Body of pancreas (tissue), 4 donors: ENCODE results near the gene BRIP1. TPM values are rescaled to one million over a fixed set of nuclear protein-coding genes. Genes with fewer than 3 reads are reported as not detected.
"Not testable (repeated sequence)": the region's sequence is repeated elsewhere in the genome, so short reads cannot be mapped to it uniquely, and the experiment has no call there.

ENCODE experiments used
- ATAC-seq: fragments of 150-250 bp; one replicate; pipeline ENCODE4 v1.9.1; 2016
- DNase-seq, 4 donors: peaks; one replicate each; pipeline ENCODE4 v3.0.0-alpha.2; 2019
- H3K27ac ChIP-seq, 4 donors: fragments of 200-600 bp; sonication (generic); 1 replicate in 3 of 4; 2 replicates in 1 of 4; pipeline versions ENCODE4 v1.5.1 to v1.6.1; 2016 to 2019; ENCODE audit warnings: mild to moderate bottlenecking in 1 of 4, mixed read lengths in 1 of 4, moderate library complexity in 1 of 4
- H3K27me3 ChIP-seq, 2 donors: fragments of 200-600 bp; sonication (generic); one replicate each; pipeline ENCODE4 v1.6.0; 2016; ENCODE audit warnings: mild to moderate bottlenecking in 1 of 2
- H3K36me3 ChIP-seq, 2 donors: fragments of 200-600 bp; sonication (generic); replicated peaks in 1 of 2; 2 replicates each; pipeline ENCODE4 v1.5.1; 2016; ENCODE audit warnings: low read depth in 2 of 2; ENCODE audit not compliant: insufficient read depth in 1 of 2
- H3K4me1 ChIP-seq: fragments of 200-600 bp; sonication (generic); one replicate; pipeline ENCODE4 v1.6.0; 2016
- H3K4me3 ChIP-seq, 2 donors: fragments of 200-600 bp; sonication (generic); 1 replicate in 1 of 2; 2 replicates in 1 of 2; pipeline ENCODE4 v1.5.1; 2016 to 2019
- H3K9me3 ChIP-seq, 3 donors: fragments of 200-600 bp; sonication (generic); 1 replicate in 2 of 3; 2 replicates in 1 of 3; pipeline ENCODE4 v1.5.1; 2016
- CTCF ChIP-seq, 7 experiments: fragments of 450-650 bp in 4 of 7; fragments of 200-600 bp in 3 of 7; sonication (generic) in 3 of 7; IDR thresholded peaks; one replicate each; pipeline ENCODE4 v1.5.1; 2016 to 2019; ENCODE audit warnings: antibody characterized with exemption in 7 of 7
- POLR2A ChIP-seq, 3 donors: fragments of 450-650 bp; IDR thresholded peaks; one replicate each; pipeline ENCODE4 v1.6.1; 2016; ENCODE audit warnings: antibody characterized with exemption in 3 of 3, mild to moderate bottlenecking in 2 of 3
- WGBS, 2 donors: methylation state at CpG; one replicate each; pipeline ENCODE4 v1.1.5; 2017; 5-methylcytosine and 5-hydroxymethylcytosine counted together
- intact Hi-C: fragments of 100-400 bp; cut with DNase I; formaldehyde crosslinking; loops from one replicate; pipeline ENCODE4 v1.15.1; 2023
- total RNA-seq, 2 donors: library from RNA; depleted of rRNA; stranded (reverse); fragments of >200 nt; gene quantifications; one replicate each; pipeline ENCODE4 v1.1.0, GENCODE V29; 2016

BRIP1 gene
- total RNA-seq, 2 donors from 2014 or later: under 0.01 to 0.33 TPM

GRCh38 chr17:61729690-61730268, 133.5 kb downstream of the BRIP1 start:
- Histone ChIP-seq H3K27me3 (no peaks in the 10 kb centered on the region), H3K9me3 (no peaks in the 10 kb centered on the region), H3K4me1 (no peaks in the 10 kb centered on the region), H3K4me3 (no peak overlapping the region), H3K27ac (no peak overlapping the region), H3K36me3 (no peaks in the 10 kb centered on the region)
- WGBS, 2 donors: 81 to 89% methylated on average over 5 of the region's 5 CpGs
- ATAC-seq: no peak
- no peak for TF ChIP-seq CTCF (IDR thresholded peaks at IDR 0.05)
- no peak for TF ChIP-seq POLR2A (IDR thresholded peaks at IDR 0.05)
- no peak for DNase-seq
- intact Hi-C loops: no loop called here

- DNase-seq: no peak
- TF ChIP-seq CTCF (IDR thresholded peaks at IDR 0.05): no peak
- no peak for TF ChIP-seq POLR2A (IDR thresholded peaks at IDR 0.05)
These were observed 135.0 kb downstream of the BRIP1 start for GRCh38 chr17:61728297-61728836.

GRCh38 chr17:61727798-61728197, 135.5 kb downstream of the BRIP1 start:
- H3K27me3 ChIP-seq, H3K9me3 ChIP-seq, H3K27ac ChIP-seq, H3K4me3 ChIP-seq, ATAC-seq, DNase-seq, H3K4me1 ChIP-seq, intact Hi-C loops, H3K36me3 ChIP-seq: not testable (repeated sequence)
- 94 to 98% methylated on average over 8 of the region's 8 CpGs for WGBS, 2 donors

More at GRCh38 chr17:61728297-61728836, 135.0 kb downstream of the BRIP1 start:
- H3K27ac ChIP-seq: no peak overlapping the region
- 80 to 87% methylated on average over 3 of the region's 3 CpGs for WGBS, 2 donors
- H3K9me3 ChIP-seq: no peaks in the 10 kb centered on the region
- H3K36me3 ChIP-seq: no peaks in the 10 kb centered on the region
- H3K4me3 ChIP-seq: no peak overlapping the region
- no peaks in the 10 kb centered on the region for H3K4me1 ChIP-seq
- no peak for ATAC-seq
- intact Hi-C loops: no loop called here
- no peaks in the 10 kb centered on the region for H3K27me3 ChIP-seq

- intact Hi-C loops: no loop called here
- WGBS, 2 donors: 92 to 95% methylated on average over 2 of the region's 2 CpGs
- TF ChIP-seq POLR2A (IDR thresholded peaks at IDR 0.05): no peak
- no peak for TF ChIP-seq CTCF (IDR thresholded peaks at IDR 0.05)
- H3K27me3 ChIP-seq: no peaks in the 10 kb centered on the region
- H3K4me1 ChIP-seq: no peaks in the 10 kb centered on the region
- no peak overlapping the region for H3K27ac ChIP-seq
- DNase-seq: no peak
- ATAC-seq: no peak
- H3K9me3 ChIP-seq: no peaks in the 10 kb centered on the region
- H3K36me3 ChIP-seq: no peaks in the 10 kb centered on the region
- H3K4me3 ChIP-seq: no peak overlapping the region
These were observed 136.4 kb downstream of the BRIP1 start for GRCh38 chr17:61726977-61727376.

- ATAC-seq: no peak
- Histone ChIP-seq H3K9me3 (no peaks in the 10 kb centered on the region), H3K4me3 (no peak overlapping the region), H3K27me3 (no peaks in the 10 kb centered on the region), H3K36me3 (no peaks in the 10 kb centered on the region), H3K27ac (no peak overlapping the region), H3K4me1 (no peaks in the 10 kb centered on the region)
- 87 to 94% methylated on average over 1 of the region's 1 CpG for WGBS, 2 donors
- TF ChIP-seq CTCF (IDR thresholded peaks at IDR 0.05) (no peak), POLR2A (IDR thresholded peaks at IDR 0.05) (no peak)
- intact Hi-C loops: no loop called here
- DNase-seq: no peak
These were observed 138.6 kb downstream of the BRIP1 start for GRCh38 chr17:61724777-61725176.
